A673 (cell line): Measurements from ENCODE around the gene RHBDF2. TPM values are rescaled to one million over a fixed set of nuclear protein-coding genes. Genes with fewer than 3 reads are reported as not detected.

ENCODE experiments used
- BruUV-seq: library from RNA; stranded (reverse); fragments of 400-500 nt; replicated peaks from 2 replicates; lab custom pipeline; 2021; lab: Mats Ljungman, UMichigan
- CTCF ChIA-PET: fragments of 300-600 bp; sonication (Branson Sonifier 250); formaldehyde crosslinking; loops from one replicate; lab custom pipeline; 2022; ENCODE audit warnings: antibody characterized with exemption; lab: Charles Lee
- POLR2A ChIA-PET: fragments of 300-600 bp; sonication (Branson Sonifier 250); formaldehyde crosslinking; loops from one replicate; lab custom pipeline; 2022; ENCODE audit warnings: antibody characterized with exemption; ENCODE audit not compliant: low non-redundant PET; lab: Charles Lee
- DNase-seq: peaks from one replicate; pipeline ENCODE4 v3.0.0-alpha.2; 2015; ENCODE audit warnings: low spot score
- H3K27ac ChIP-seq: fragments of 200-600 bp; sonication (generic); 2 replicates; pipeline ENCODE4 v1.5.1; 2016; ENCODE audit warnings: mixed run types, low read depth, mild to moderate bottlenecking, mixed read lengths, antibody characterized with exemption, low read length; ENCODE audit not compliant: poor library complexity, severe bottlenecking
- H3K27me3 ChIP-seq: fragments of 200-600 bp; sonication (generic); replicated peaks from 2 replicates; pipeline ENCODE4 v1.6.1; 2017; ENCODE audit warnings: mixed run types, low read depth, mild to moderate bottlenecking, mixed read lengths, antibody characterized with exemption, low read length; ENCODE audit not compliant: insufficient read depth, poor library complexity
- H3K36me3 ChIP-seq: fragments of 200-600 bp; sonication (generic); 2 replicates; pipeline ENCODE4 v1.6.1; 2016; ENCODE audit warnings: mixed run types, mild to moderate bottlenecking, mixed read lengths, antibody characterized with exemption, low read length; ENCODE audit not compliant: insufficient read depth, poor library complexity, severe bottlenecking
- H3K4me1 ChIP-seq: fragments of 200-600 bp; sonication (generic); 2 replicates; pipeline ENCODE4 v1.6.1; 2017; ENCODE audit warnings: mixed run types, mild to moderate bottlenecking, mixed read lengths, antibody characterized with exemption, low read length; ENCODE audit not compliant: insufficient read depth, poor library complexity, severe bottlenecking
- H3K4me3 ChIP-seq: fragments of 200-600 bp; sonication (generic); 2 replicates; pipeline ENCODE4 v1.5.1; 2016; ENCODE audit warnings: low read depth, mixed run types, mild to moderate bottlenecking, mixed read lengths, low read length; ENCODE audit not compliant: poor library complexity, severe bottlenecking
- H3K9me3 ChIP-seq: fragments of 200-600 bp; sonication (generic); 2 replicates; pipeline ENCODE4 v1.6.1; 2016; ENCODE audit warnings: mixed run types, low read depth, mild to moderate bottlenecking, mixed read lengths, antibody characterized with exemption, low read length; ENCODE audit not compliant: poor library complexity, severe bottlenecking
- CTCF ChIP-seq: fragments of 300-800, 200-600 bp; sonication (generic); conservative IDR thresholded peaks from 2 replicates; pipeline ENCODE4 v1.5.1; 2017; ENCODE audit warnings: low read depth, mild to moderate bottlenecking, antibody characterized with exemption, low read length, moderate library complexity, mixed read lengths
- EZH2 ChIP-seq: fragments of 200-600 bp; sonication (generic); IDR thresholded peaks from 2 replicates; pipeline ENCODE4 v1.6.1; 2017; ENCODE audit warnings: borderline replicate concordance, low read depth, mild to moderate bottlenecking, mixed read lengths, antibody characterized with exemption, low read length; ENCODE audit not compliant: poor library complexity, severe bottlenecking
- intact Hi-C: fragments of 100-400 bp; cut with micrococcal nuclease; formaldehyde crosslinking; loops from one replicate; pipeline ENCODE4 v1.10.0; 2022; ENCODE audit not compliant: unreplicated experiment
- total RNA-seq: library from RNA; stranded (reverse); gene quantifications from 2 replicates; pipeline ENCODE4 v1.2.3, GENCODE V29; 2021

RHBDF2 gene
- total RNA-seq, 1 experiment from 2014 or later = 20.4 TPM

DNA sequence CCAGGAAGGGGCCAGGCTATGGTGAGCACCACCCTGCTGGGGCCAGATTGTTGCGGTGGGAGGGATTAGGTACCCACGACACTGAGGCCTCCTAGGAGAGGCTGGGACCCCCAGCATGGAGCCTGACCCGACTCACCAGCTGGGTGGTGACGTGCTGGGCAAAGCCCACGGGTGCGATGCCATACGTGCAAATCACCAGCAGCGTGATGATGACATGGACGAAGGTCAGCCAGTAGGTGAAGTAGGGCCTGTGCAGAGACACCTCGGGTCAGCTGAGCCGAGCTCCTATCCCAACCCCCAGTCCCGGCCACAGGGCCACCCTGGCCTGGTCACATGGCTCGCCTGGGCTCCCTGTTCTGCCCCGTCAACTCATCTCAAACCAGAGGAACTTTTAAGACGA, 26.3 kb downstream of the RHBDF2 start:
- intact Hi-C loops = no loop called here
- POLR2A ChIA-PET = no interaction called here
- Histone ChIP-seq H3K36me3 (no peaks in the 10 kb centered on the region), H3K9me3 (no peaks in the 10 kb centered on the region), H3K27me3 (no peaks in the 10 kb centered on the region), H3K27ac (no peak overlapping the region), H3K4me3 (no peak overlapping the region), H3K4me1 (no peaks in the 10 kb centered on the region)
- CTCF ChIA-PET = no interaction called here
- TF ChIP-seq EZH2 (no peak), CTCF (no peak)
- no peak for DNase-seq
- no TSS peak for BruUV-seq

DNA sequence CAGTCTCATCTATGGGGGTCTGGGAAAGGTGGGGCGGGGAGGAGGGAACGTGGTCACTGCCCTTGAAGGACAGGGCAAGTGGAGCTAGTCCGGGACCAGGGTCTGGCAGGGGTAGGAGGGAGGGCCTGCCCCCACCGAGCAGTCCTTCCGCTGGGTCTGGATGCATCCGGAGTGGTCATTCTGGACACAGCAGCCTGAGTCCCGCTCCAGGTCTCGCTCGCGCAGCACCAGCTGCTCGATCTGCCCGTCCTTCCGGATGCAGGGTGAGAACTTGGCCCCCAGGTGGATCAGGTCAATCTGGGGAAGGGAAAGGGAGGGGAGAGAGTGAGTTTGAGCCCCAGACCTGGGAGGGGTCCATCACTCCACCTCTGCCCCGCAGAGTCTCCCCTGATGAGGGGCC, 27.0 kb downstream of the RHBDF2 start:
- Histone ChIP-seq H3K9me3 (no peaks in the 10 kb centered on the region), H3K4me1 (no peaks in the 10 kb centered on the region), H3K4me3 (no peak overlapping the region), H3K27ac (no peak overlapping the region), H3K36me3 (no peaks in the 10 kb centered on the region), H3K27me3 (no peaks in the 10 kb centered on the region)
- intact Hi-C loops = no loop called here
- DNase-seq = no peak
- TF ChIP-seq CTCF (no peak), EZH2 (no peak)
- ChIA-PET CTCF (no interaction called here), POLR2A (no interaction called here)
- BruUV-seq = no TSS peak

- intact Hi-C loops = no loop called here
- Histone ChIP-seq H3K36me3 (no peaks in the 10 kb centered on the region), H3K27ac (no peak overlapping the region), H3K27me3 (no peaks in the 10 kb centered on the region), H3K4me1 (no peaks in the 10 kb centered on the region), H3K9me3 (no peaks in the 10 kb centered on the region), H3K4me3 (no peak overlapping the region)
- ChIA-PET POLR2A (no interaction called here), CTCF (interaction anchor here (0.6 kb wide), 1 partner anchor 30 kb away, joined by 3 read pairs; no protein-coding TSS in a partner anchor)
- TF ChIP-seq EZH2 (no peak), CTCF (peak; percentile 37; the same call in 1 of the 2 replicates)
- no TSS peak for BruUV-seq
- DNase-seq = no peak
These were observed 27.7 kb downstream of the RHBDF2 start for GRCh38 chr17:76473541-76473985.
